ENCODE results near the gene SLC25A34. TPM values are rescaled to one million over a fixed set of nuclear protein-coding genes. Genes with fewer than 3 reads are reported as not detected.

Gene SLC25A34
- total RNA-seq, 1 donor from 2014 or later = 6.1 TPM

DNA sequence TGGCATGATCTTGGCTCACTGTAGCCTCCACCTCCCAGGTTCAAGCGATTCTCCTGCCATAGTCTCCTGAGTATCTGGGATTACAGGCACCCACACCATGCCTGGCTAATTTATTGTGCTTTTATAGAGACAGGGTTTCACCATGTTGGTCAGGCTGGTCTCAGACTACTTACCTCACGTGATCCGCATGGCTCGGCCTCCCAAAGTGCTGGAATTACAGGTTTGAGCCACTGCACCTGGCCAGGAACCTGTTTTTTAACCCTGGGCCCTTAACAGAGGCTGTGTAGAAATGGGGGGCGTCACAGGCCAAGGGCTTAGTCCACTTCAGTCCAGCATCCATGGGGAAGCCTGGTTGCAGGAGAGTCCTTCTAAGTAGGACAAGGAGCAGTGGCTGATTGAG lies 31.9 kb downstream of the SLC25A34 start:
- no peak for DNase-seq (ENCODE audit: low spot score in 2 of 2, unreplicated experiment in 2 of 2)
- no peaks in the 10 kb centered on the region for H3K27me3 Mint-ChIP-seq (ENCODE audit: low read depth)
- no peaks in the 10 kb centered on the region for H3K9me3 Mint-ChIP-seq
- peaks cover 40% of the 10 kb centered on the region for H3K36me3 Mint-ChIP-seq
- H3K4me3 Mint-ChIP-seq = no peak overlapping the region
- TF ChIP-seq, protein P1, sequence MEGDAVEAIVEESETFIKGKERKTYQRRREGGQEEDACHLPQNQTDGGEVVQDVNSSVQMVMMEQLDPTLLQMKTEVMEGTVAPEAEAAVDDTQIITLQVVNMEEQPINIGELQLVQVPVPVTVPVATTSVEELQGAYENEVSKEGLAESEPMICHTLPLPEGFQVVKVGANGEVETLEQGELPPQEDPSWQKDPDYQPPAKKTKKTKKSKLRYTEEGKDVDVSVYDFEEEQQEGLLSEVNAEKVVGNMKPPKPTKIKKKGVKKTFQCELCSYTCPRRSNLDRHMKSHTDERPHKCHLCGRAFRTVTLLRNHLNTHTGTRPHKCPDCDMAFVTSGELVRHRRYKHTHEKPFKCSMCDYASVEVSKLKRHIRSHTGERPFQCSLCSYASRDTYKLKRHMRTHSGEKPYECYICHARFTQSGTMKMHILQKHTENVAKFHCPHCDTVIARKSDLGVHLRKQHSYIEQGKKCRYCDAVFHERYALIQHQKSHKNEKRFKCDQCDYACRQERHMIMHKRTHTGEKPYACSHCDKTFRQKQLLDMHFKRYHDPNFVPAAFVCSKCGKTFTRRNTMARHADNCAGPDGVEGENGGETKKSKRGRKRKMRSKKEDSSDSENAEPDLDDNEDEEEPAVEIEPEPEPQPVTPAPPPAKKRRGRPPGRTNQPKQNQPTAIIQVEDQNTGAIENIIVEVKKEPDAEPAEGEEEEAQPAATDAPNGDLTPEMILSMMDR (IDR thresholded peaks at IDR 0.05; ENCODE audit: unreplicated experiment) = no peak
- no peaks in the 10 kb centered on the region for H3K4me1 Mint-ChIP-seq
- no peak overlapping the region for H3K27ac Mint-ChIP-seq

DNA sequence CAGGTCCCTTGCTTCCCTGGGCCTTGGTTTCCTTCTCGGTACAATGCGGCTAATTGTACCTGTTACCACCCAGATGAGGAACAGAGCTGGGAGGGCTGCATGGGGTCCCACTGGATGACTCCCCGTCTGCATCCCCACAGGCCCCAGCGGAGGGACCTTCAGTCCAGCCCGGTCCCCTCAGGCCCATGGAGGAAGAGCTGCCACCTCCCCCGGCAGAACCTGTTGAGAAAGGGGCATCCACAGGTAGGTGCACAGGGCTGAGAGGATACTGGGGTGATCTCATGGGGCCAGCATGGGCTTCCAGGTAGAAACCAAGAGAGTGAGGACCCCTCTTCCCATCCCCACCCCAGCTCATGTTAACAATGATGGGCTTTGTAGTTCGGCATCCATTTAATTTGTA lies 32.3 kb downstream of the SLC25A34 start:
- Mint-ChIP-seq H3K36me3 (peaks cover 40% of the 10 kb centered on the region), H3K27ac (no peak overlapping the region), H3K4me3 (no peak overlapping the region), H3K9me3 (no peaks in the 10 kb centered on the region), H3K27me3 (ENCODE audit: low read depth) (no peaks in the 10 kb centered on the region), H3K4me1 (no peaks in the 10 kb centered on the region)
- TF ChIP-seq, protein P1 (IDR thresholded peaks at IDR 0.05; ENCODE audit: unreplicated experiment) = no peak
- DNase-seq (ENCODE audit: low spot score in 2 of 2, unreplicated experiment in 2 of 2) = no peak

DNA sequence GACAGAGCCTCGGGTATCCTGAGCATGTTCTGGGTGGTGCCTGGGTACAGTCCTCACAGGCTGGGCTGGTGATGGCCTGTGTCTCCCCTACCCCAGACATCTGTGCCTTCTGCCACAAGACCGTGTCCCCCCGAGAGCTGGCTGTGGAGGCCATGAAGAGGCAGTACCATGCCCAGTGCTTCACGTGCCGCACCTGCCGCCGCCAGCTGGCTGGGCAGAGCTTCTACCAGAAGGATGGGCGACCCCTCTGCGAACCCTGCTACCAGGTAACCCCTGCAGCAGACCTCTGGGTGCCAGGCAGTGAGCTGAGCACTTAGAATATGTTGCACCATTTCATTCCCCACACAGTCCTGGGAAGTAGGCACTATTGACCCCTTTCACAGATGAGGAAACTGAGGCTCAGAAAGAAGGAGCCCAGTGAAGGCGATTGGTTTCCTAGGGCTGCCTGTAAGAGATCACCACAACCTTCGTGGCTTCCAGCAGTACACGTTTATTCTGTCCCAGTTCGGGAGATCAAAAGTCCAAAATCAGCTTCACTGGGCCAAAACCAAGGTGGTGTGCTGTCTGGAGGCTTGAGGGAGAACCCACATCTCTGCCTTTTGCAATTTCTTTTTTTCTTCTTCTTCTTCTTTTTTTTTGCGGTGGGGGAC lies 34.4 kb downstream of the SLC25A34 start:
- H3K9me3 Mint-ChIP-seq = no peaks in the 10 kb centered on the region

DNA sequence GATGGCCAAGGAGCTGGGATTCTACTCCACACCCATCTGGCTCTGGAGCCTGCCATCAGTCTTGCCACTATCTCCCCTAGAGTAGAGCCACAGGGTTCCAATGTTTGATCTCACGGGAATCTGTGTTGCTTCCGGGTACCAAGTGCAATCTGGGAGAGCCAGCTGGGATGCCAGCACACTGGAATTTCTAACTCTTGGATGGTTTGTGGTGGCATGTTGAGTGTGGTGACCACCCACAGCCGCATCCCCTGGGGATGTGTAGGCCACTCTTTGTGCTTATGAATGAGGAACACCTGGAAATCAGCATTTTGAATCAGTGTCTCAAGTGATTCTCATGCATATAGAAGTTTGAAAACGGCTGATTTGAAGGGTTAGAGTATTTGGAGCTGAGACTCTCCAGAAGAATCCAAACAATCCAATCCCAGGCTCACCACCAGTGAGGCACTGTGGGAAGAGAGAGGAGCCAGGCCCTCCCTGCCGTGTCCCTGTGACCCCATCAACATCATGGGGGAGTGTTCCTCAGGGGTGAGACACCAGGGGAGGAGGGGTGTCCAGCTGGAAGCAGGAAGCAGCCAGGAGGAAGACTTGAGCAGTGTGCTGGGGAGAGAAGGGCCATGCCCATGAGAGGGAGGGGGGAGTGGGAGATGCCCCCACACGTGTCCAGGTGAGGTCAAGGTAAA lies 35.9 kb downstream of the SLC25A34 start:
- H3K27me3 Mint-ChIP-seq (ENCODE audit: low read depth) = no peaks in the 10 kb centered on the region
- TF ChIP-seq, protein P1 (IDR thresholded peaks at IDR 0.05; ENCODE audit: unreplicated experiment) = no peak
- H3K27ac Mint-ChIP-seq = peak overlapping the region; percentile 6
- H3K4me1 Mint-ChIP-seq = no peaks in the 10 kb centered on the region
- no peak overlapping the region for H3K4me3 Mint-ChIP-seq
- no peak for DNase-seq (ENCODE audit: low spot score in 2 of 2, unreplicated experiment in 2 of 2)
- peaks cover 44% of the 10 kb centered on the region for H3K36me3 Mint-ChIP-seq
- no peaks in the 10 kb centered on the region for H3K9me3 Mint-ChIP-seq

More for the DNA sequence above, 34.4 kb downstream of the SLC25A34 start:
- TF ChIP-seq, protein P1 (IDR thresholded peaks at IDR 0.05; ENCODE audit: unreplicated experiment) = no peak
- Mint-ChIP-seq H3K27me3 (ENCODE audit: low read depth) (no peaks in the 10 kb centered on the region), H3K4me1 (no peaks in the 10 kb centered on the region), H3K4me3 (no peak overlapping the region), H3K36me3 (peaks cover 41% of the 10 kb centered on the region), H3K27ac (no peak overlapping the region)
- DNase-seq (ENCODE audit: low spot score in 2 of 2, unreplicated experiment in 2 of 2) = no peak

DNA sequence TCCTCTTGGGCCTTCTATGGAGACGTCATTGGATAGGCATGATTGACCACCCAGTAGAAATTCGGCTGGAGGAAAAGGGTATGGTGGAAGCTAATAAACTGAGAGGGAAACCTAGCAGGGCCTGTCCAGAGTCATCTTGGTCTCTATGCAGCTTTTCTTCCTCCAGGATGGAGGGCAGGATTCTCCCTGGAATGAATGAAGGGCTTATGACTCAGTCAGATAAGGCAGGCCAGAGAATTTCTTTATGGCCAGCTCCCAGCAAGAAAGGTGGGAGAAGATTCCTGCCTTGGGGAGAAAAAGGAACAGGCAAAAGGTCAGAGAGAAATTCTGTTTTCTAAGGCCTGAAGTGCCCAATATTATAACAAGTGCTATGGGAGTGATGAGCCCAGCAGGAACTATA lies 39.6 kb downstream of the SLC25A34 start:
- TF ChIP-seq, protein P1 (IDR thresholded peaks at IDR 0.05; ENCODE audit: unreplicated experiment) = no peak
- no peak overlapping the region for H3K4me3 Mint-ChIP-seq
- DNase-seq (ENCODE audit: low spot score in 2 of 2, unreplicated experiment in 2 of 2) = no peak
- H3K36me3 Mint-ChIP-seq = peaks cover 57% of the 10 kb centered on the region
- H3K27ac Mint-ChIP-seq = no peak overlapping the region
- no peaks in the 10 kb centered on the region for H3K27me3 Mint-ChIP-seq (ENCODE audit: low read depth)
- no peaks in the 10 kb centered on the region for H3K9me3 Mint-ChIP-seq
- H3K4me1 Mint-ChIP-seq = no peaks in the 10 kb centered on the region

Data from mesothelial cell of epicardium (in vitro differentiated cells).